Fibroblast of pulmonary artery (primary cell): ENCODE data around the gene ZC3H7B.
A peak's percentile ranks its signal among the peaks of the same experiment; 100 is the strongest.
"Not testable (repeated sequence)": the region's sequence is repeated elsewhere in the genome, so short reads cannot be mapped to it uniquely, and the experiment has no call there.

Source experiments
- DNase-seq: peaks from one replicate; pipeline ENCODE4 v3.0.0-alpha.2; 2010; ENCODE audit warnings: low read depth
- H3K4me3 ChIP-seq: replicated peaks from 2 replicates; pipeline ENCODE4 v1.5.1; 2011; ENCODE audit warnings: low read depth, mild to moderate bottlenecking, control low read depth, low read length, moderate library complexity
- TF ChIP-seq, protein P1 (sequence below): IDR thresholded peaks from 2 replicates; pipeline ENCODE4 v1.5.1; 2011; ENCODE audit warnings: mild to moderate bottlenecking, control low read depth, low read length, inconsistent platforms; ENCODE audit errors: missing control alignments

The ZC3H7B gene

DNA sequence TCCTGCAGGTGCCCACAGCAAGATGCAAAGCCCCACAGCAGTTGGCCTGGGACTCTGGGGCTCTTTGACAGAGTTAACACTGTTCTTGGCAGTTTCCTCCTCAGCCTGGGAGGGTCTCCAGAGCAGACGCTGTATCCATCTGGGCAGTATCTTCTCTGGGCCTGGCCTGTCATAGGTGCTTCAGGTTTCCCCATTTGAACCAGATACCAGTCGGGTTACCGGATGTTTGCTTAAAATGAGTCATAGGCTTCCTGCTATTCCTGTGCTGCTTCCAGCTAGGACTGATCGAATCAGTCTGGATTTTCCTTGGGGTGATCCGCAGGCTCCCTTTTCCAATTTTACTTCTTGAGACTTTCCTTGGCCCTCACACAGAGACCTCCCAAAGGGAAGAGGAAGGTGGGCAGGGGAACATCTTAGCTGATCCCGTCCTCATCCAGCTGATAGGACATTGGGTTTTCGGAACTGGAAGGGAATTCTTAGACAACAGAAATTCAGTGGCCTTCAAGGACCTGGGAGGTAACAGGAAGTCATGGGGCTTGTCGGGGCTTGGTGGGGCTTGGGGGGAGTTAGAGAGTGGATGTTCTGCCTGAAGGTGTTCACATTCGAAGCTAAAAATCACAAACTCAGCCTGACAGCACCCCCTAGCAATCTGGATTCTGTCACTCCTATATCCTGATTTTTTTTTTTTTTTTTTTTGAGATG, 12.9 kb upstream of the ZC3H7B start:
- H3K4me3 ChIP-seq = no peak overlapping the region
- TF ChIP-seq, protein P1, sequence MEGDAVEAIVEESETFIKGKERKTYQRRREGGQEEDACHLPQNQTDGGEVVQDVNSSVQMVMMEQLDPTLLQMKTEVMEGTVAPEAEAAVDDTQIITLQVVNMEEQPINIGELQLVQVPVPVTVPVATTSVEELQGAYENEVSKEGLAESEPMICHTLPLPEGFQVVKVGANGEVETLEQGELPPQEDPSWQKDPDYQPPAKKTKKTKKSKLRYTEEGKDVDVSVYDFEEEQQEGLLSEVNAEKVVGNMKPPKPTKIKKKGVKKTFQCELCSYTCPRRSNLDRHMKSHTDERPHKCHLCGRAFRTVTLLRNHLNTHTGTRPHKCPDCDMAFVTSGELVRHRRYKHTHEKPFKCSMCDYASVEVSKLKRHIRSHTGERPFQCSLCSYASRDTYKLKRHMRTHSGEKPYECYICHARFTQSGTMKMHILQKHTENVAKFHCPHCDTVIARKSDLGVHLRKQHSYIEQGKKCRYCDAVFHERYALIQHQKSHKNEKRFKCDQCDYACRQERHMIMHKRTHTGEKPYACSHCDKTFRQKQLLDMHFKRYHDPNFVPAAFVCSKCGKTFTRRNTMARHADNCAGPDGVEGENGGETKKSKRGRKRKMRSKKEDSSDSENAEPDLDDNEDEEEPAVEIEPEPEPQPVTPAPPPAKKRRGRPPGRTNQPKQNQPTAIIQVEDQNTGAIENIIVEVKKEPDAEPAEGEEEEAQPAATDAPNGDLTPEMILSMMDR = no peak
- DNase-seq = peak; percentile 71

DNA sequence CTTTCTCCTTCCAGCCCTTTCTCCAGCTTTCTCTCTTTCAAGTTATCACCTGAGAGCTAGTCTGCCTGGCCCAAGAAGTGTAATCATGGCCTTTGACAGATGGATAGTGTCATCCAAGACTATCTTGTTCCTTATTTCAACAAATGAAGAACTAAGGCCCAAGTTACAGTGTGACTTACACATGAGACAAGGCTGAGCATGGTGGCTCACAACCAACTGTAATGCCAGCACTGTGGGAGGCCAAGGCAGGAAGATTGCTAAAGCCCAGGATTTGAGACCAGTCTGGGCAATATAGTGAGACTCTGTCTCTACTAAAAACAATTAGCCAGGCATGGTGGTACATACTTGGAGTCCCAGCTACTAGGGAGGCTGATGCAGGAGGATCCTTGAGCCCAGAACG, 11.7 kb upstream of the ZC3H7B start:
- no peak for DNase-seq
- no peak overlapping the region for H3K4me3 ChIP-seq
- TF ChIP-seq, protein P1 = no peak

DNA sequence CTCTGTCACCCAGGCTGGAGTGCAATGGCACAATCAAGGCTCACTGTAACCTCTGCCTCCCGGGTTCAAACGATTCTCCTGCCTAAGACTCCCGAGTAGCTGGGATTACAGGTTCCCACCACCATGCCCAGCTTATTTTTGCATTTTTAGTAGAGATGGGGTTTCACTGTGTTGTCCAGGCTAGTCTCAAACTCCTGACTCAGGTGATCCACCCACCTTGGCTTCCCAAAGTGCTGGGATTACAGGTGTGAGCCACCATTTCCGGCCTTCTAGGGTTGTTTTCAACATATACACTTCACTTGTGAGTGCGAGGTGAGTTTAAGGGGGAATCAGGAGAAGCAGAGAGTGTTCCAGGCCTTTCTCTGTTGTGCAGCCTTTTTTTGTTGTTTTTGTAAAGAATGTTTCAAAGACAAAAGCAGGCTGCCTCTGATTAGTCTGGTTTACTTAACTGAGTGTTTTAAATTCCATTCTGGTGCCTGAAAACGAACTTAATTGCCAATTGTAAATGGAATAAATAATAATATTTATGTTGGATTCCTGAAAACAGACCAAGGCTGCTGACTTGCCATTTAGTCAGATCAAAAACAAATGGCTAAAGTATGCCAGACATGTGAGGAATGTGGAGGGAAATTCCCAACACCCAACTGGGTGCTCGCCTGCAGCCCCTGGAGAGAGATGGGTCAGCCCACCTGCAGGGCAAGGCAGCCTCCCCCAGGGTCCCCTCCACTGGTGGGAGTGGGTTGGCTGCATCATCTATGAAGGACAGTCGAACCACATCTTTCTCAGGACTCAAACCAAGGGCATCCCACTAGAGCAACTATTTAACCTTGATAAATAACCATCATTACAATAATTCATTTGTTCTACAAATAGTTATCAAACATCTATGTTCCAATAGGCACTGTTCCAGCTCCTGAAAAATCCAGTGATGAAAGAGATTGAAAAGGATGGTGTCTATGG, 10.8 kb upstream of the ZC3H7B start:
- H3K4me3 ChIP-seq = no peak overlapping the region
- TF ChIP-seq, protein P1 = no peak
- peak; percentile 75 for DNase-seq

DNA sequence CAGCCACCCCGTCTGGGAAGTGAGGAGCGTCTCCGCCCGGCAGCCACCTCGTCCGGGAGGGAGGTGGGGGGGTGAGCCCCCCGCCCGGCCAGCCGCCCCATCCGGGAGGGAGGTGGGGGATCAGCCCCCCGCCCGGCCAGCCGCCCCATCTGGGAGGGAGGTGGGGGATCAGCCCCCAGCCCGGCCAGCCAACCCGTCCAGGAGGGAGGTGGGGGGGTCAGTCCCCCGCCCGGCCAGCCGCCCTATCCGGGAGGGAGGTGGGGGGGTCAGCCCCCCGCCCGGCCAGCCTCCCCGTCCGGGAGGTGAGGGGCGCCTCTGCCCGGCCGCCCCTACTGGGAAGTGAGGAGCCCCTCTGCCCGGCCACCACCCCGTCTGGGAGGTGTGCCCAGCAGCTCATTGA, 6.5 kb upstream of the ZC3H7B start:
- not testable (repeated sequence) for DNase-seq, H3K4me3 ChIP-seq

DNA sequence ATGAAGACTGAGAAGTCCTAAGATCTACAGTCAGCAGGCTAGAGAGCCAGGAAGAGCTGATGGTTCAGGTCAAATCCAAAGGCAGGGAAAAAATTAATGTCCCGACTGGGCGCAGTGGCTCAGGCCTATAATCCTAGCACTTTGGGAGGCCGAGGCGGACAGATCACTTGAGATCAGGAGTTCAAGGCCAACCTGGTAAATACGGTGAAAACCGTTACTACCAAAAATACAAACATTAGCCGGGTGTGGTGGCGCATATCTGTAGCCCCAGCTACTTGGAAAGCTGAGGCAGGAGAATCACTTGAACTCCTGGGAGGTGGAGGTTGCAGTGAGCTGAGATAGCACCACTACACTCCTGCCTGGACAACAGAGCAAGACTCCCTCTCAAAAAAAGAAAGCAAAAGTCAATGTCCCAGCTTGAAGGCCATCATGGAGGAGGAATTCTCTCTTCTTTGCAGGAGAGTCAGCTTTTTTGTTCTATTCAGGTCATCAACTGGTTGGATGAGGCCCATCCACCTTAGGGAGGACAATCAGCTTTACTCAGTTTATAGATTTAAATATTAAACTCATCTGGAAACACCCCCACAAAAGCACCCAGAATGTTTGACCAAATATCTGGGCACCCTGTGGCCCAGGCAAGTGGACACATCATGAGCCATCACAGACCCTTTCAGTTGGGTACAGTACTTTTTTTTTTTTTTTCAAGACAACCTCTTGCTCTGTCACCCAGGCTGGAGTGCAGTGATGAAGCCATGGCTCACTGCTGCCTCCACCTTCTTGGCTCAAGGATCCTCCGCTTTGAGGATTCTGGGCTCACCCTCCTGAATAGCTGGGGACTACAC, 4.3 kb upstream of the ZC3H7B start:
- H3K4me3 ChIP-seq = no peak overlapping the region
- TF ChIP-seq, protein P1 = no peak
- no peak for DNase-seq

DNA sequence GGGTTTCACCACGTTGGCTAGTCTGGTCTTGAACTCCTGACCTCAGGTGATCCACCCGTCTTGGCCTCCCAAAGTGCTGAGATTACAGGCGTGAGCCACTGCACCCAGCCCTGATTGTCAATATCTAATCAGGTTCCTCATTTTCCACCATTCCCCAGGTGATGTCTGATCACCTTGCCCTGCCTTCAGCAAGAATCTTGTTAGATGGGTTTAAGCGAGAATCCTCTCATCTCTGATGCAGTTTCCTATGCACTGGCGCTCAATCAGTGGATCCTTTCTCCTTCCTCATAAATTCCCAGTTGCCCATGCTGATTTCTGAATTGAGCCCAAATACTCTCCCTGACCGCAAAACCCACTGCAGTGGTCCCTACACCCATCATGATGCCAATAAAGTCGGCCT, 664 bp upstream of the ZC3H7B start:
- H3K4me3 ChIP-seq = peak overlapping the region; percentile 85
- TF ChIP-seq, protein P1 = no peak
- DNase-seq = no peak
